Prostate gland (tissue), 2 donors: Measurements from ENCODE around the gene ADCY7. TPM values are rescaled to one million over a fixed set of nuclear protein-coding genes. Genes with fewer than 3 reads are reported as not detected.
A peak's percentile ranks its signal among the peaks of the same experiment; 100 is the strongest.

Experiments used
- DNase-seq: peaks from one replicate; pipeline ENCODE4 v3.0.0-alpha.2; 2019; ENCODE audit warnings: low spot score
- H3K27ac ChIP-seq, 2 donors: fragments of 200-600 bp; sonication (generic); 2 replicates each; pipeline ENCODE4 v1.5.1; 2017 to 2019
- H3K27me3 ChIP-seq: fragments of 200-600 bp; sonication (generic); replicated peaks from 2 replicates; pipeline ENCODE4 v1.5.1; 2019; ENCODE audit not compliant: insufficient read depth
- H3K36me3 ChIP-seq, 2 donors: fragments of 200-600 bp; sonication (generic); 1 replicate in 1 of 2; 2 replicates in 1 of 2; pipeline versions ENCODE4 v1.5.1 to v1.8.1; 2017 to 2019
- H3K4me1 ChIP-seq: fragments of 200-600 bp; sonication (generic); replicated peaks from 2 replicates; pipeline ENCODE4 v1.5.1; 2019
- H3K4me3 ChIP-seq, 2 donors: fragments of 200-600 bp; sonication (generic); 2 replicates each; pipeline ENCODE4 v1.5.1; 2017 to 2019
- H3K9me3 ChIP-seq: fragments of 200-600 bp; sonication (generic); 2 replicates; pipeline ENCODE4 v1.5.1; 2017
- CTCF ChIP-seq, 4 experiments: fragments of 200-600 bp in 2 of 4; fragments of 450-650 bp in 2 of 4; sonication (generic) in 2 of 4; IDR thresholded peaks; 1 replicate in 3 of 4; 2 replicates in 1 of 4; pipeline ENCODE4 v1.5.1; 2016 to 2019; ENCODE audit warnings: antibody characterized with exemption in 4 of 4, mild to moderate bottlenecking in 2 of 4, moderate library complexity in 2 of 4
- POLR2A ChIP-seq: fragments of 450-650 bp; IDR thresholded peaks from one replicate; pipeline ENCODE4 v1.6.1; 2016; ENCODE audit warnings: antibody characterized with exemption, mild to moderate bottlenecking
- POLR2AphosphoS5 ChIP-seq: sonication (generic); formaldehyde crosslinking; IDR thresholded peaks from one replicate; pipeline ENCODE4 v1.6.1; 2017; ENCODE audit warnings: antibody characterized with exemption
- WGBS: methylation state at CpG from one replicate; pipeline ENCODE4 v1.1.5; 2018; 5-methylcytosine and 5-hydroxymethylcytosine counted together
- intact Hi-C: fragments of 100-400 bp; cut with DNase I; formaldehyde crosslinking; loops from one replicate; pipeline ENCODE4 v1.14.2; 2022
- total RNA-seq, 2 donors: library from RNA; depleted of rRNA; stranded (reverse); fragments of >200 nt; gene quantifications; one replicate each; pipeline ENCODE4 v1.1.0, GENCODE V29; 2016

ADCY7 gene
- total RNA-seq, 2 donors from 2014 or later = 2.0 to 10.9 TPM

DNA sequence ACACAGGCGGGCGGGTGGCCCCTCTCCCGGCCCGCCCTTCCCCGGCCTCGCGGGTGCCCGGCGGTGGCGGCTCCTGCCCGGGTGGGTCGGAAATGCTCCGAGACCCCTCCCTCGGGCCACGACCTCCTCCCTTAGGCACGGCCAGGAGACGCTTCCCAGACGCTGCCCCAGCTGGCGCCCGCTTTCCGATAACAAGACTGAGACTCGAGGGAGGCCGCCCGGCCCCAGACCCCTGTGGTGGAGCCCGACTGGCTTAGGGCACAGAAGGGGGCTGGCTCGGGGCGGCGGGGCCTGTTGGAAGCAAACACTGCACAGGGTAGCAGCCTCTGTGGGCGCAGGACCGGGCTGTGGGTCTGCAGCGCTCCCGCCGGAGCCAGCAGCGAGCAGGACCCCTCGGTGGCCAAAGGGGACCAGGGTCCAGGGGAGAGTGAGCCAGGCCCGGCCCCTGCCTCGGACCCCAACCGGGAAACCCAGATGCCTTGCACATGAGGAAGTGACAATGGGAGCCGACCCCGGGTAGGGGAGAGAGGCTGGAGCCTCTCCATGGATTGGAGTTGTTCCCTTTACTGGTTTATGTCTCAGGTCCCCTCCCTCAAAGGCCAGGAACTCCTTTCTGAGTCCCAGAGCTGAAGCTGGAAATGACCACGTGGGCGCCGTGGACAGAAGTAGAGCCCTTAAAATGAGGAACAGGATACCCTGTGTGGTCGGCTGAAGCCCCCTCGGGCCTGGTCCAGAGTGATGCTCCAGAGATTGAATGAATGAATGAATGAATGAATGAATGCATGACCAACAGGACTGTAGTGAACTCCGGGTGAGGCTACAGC is 19.8 kb upstream of the ADCY7 start:
- intact Hi-C loops = loop anchor here (10.0 kb wide), 1 partner anchor 108 kb away; no protein-coding TSS in a partner anchor
- 26% methylated on average over 44 of the region's 46 CpGs for WGBS
- Histone ChIP-seq H3K27me3 (no peaks in the 10 kb centered on the region), H3K27ac (no peak overlapping the region), H3K4me1 (no peaks in the 10 kb centered on the region), H3K9me3 (no peaks in the 10 kb centered on the region), H3K36me3 (no peaks in the 10 kb centered on the region), H3K4me3 (peak overlapping the region; percentile 38 to 45)
- no peak for TF ChIP-seq POLR2A
- peak in 1 of 4 experiments; percentile 3 for TF ChIP-seq CTCF (IDR thresholded peaks at IDR 0.05)
- DNase-seq = no peak

DNA sequence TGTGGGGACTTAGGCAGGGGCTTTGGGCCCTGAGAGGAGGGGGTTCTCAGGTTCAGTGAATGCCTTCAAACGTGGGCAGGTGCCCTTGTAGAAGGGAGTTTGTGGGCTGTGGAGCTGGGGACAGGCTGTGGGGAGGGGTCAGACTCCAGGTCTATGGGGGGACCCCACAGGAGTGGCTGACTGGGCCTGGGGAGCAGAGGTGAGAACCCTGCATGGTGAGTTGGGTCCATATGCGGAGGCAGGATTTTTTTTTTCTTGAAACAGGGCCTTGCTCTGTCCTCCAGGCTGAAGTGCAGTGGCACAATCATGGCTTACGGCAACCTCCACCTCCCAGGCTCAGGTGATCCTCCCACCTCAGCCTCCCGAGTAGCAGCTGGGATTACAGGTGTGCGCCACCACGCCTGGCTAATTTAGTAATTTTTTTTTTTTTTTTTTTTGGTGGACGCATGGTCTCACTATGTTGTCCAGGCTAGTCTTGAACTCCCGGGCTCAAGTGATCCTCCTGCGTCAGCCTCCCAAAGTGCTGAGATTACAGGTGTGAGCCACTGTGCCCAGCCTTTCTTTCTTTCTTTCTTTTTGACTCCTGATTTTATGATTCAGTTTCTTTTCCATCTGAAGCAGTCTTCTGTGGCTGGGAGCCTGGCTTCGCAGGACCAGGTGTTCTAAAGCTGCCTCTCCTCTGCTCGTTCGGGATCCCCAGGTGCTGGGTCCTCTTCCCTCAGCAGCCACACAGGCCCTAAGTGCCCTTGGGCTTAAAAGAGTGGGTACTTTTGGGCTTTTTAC is 19.0 kb upstream of the ADCY7 start:
- H3K36me3 ChIP-seq = no peaks in the 10 kb centered on the region
- no peaks in the 10 kb centered on the region for H3K4me1 ChIP-seq
- no peak for DNase-seq
- no peak overlapping the region for H3K4me3 ChIP-seq
- H3K9me3 ChIP-seq = no peaks in the 10 kb centered on the region
- intact Hi-C loops = loop anchor here (10.0 kb wide), 1 partner anchor 107 kb away; no protein-coding TSS in a partner anchor
- no peaks in the 10 kb centered on the region for H3K27me3 ChIP-seq
- no peak overlapping the region for H3K27ac ChIP-seq
- 96% methylated on average over 12 of the region's 12 CpGs for WGBS
- no peak for TF ChIP-seq POLR2AphosphoS5

DNA sequence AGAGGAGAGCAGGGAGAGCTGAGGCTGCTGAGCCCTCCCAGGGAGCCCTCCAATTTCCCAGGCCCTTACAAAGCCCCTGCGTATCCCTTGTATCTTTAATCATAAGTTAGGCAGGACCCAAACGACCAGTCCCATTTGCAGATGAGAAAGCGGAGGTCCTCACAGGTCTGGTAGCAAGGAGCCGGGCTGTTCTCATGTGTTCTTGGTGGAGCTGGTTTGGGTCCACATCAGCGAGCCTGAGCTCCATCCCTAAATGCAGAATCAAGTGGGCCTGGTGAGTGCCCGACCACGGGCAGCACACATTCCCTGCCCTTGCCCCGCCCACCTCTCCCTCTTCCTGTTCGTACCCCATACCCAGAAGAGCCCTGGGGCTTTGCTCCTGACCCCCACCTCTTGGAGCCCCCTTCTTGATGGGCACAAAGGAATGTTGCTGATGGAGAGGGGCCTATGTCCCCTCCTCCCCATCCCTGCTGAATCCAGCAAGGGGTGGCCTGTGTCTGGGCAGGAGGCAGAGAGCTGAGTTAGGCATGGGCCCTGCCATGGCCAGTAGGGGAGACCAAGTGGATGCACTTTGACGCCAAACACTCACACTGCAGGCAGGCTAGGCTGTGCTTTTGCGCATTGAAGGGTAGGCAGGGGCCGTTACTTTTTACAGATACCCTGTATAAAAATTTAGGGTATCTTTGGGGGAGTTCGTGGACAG is 18.3 kb upstream of the ADCY7 start:
- no peaks in the 10 kb centered on the region for H3K27me3 ChIP-seq
- WGBS = 87% methylated on average over 13 of the region's 13 CpGs
- DNase-seq = no peak
- no peaks in the 10 kb centered on the region for H3K4me1 ChIP-seq
- no peak overlapping the region for H3K4me3 ChIP-seq
- TF ChIP-seq CTCF (IDR thresholded peaks at IDR 0.05) = no peak
- TF ChIP-seq POLR2AphosphoS5 = no peak
- TF ChIP-seq POLR2A = no peak
- H3K27ac ChIP-seq = no peak overlapping the region
- no peaks in the 10 kb centered on the region for H3K9me3 ChIP-seq
- H3K36me3 ChIP-seq = no peaks in the 10 kb centered on the region
- intact Hi-C loops = loop anchor here (10.0 kb wide), 1 partner anchor 107 kb away; no protein-coding TSS in a partner anchor

GRCh38 chr16:50248845-50249244 is 17.5 kb upstream of the ADCY7 start:
- TF ChIP-seq CTCF (IDR thresholded peaks at IDR 0.05) = no peak
- no peak for TF ChIP-seq POLR2A
- TF ChIP-seq POLR2AphosphoS5 = no peak
- Histone ChIP-seq H3K27ac (no peak overlapping the region), H3K4me3 (no peak overlapping the region), H3K27me3 (no peaks in the 10 kb centered on the region), H3K4me1 (no peaks in the 10 kb centered on the region), H3K36me3 (no peaks in the 10 kb centered on the region), H3K9me3 (no peaks in the 10 kb centered on the region)
- intact Hi-C loops = loop anchor here (10.0 kb wide), 1 partner anchor 106 kb away; no protein-coding TSS in a partner anchor
- no peak for DNase-seq
- 96% methylated on average over 8 of the region's 8 CpGs for WGBS
